HFFc6 (cell line): ENCODE results near the gene SPATA20. TPM values are rescaled to one million over a fixed set of nuclear protein-coding genes. Genes with fewer than 3 reads are reported as not detected.

Experiments used
- DNase-seq: peaks from one replicate; pipeline ENCODE4 v3.0.0-alpha.2; 2018
- H3K27ac Mint-ChIP-seq: 2 replicates; pipeline ENCODE4 v1.8.0; 2020; ENCODE audit warnings: mild to moderate bottlenecking, mixed read lengths
- H3K27me3 Mint-ChIP-seq: 2 replicates; pipeline ENCODE4 v1.8.0; 2021; ENCODE audit warnings: mild to moderate bottlenecking, moderate library complexity, mixed read lengths; ENCODE audit not compliant: insufficient read depth
- H3K36me3 Mint-ChIP-seq: 2 replicates; pipeline ENCODE4 v1.8.0; 2021; ENCODE audit warnings: low read depth, mixed read lengths
- H3K4me1 Mint-ChIP-seq: 2 replicates; pipeline ENCODE4 v1.8.0; 2020; ENCODE audit warnings: low read depth, mixed read lengths
- H3K4me3 Mint-ChIP-seq: 2 replicates; pipeline ENCODE4 v1.8.0; 2020; ENCODE audit warnings: mild to moderate bottlenecking, moderate library complexity, mixed read lengths
- H3K9me3 Mint-ChIP-seq: 2 replicates; pipeline ENCODE4 v1.8.0; 2020; ENCODE audit warnings: mild to moderate bottlenecking, mixed read lengths
- CTCF ChIP-seq: fragments of 200-600 bp; sonication (generic); IDR thresholded peaks from 2 replicates; pipeline ENCODE4 v1.5.0; 2021; ENCODE audit warnings: antibody characterized with exemption, mild to moderate bottlenecking
- total RNA-seq, 6 experiments: library from RNA; stranded (reverse); fragmentation: NEBNext Ultra II Directional; extraction: Animal tissue kit (Norgen Biotek cat#: 25700); gene quantifications; 2 replicates in 1 of 6; 3 replicates in 5 of 6; pipeline ENCODE4 v1.2.3, GENCODE V29; 2021

Gene SPATA20
- total RNA-seq, 6 experiments from 2014 or later: 53.4 to 71.2 (median 62.6) TPM

GRCh38 chr17:50551433-50551815 lies 4.5 kb downstream of the SPATA20 start:
- H3K4me3 Mint-ChIP-seq: no peak overlapping the region
- H3K27me3 Mint-ChIP-seq: no peaks in the 10 kb centered on the region; the same call in 1 of the 2 replicates

GRCh38 chr17:50551884-50552283 lies 4.9 kb downstream of the SPATA20 start:
- no peak overlapping the region for H3K27ac Mint-ChIP-seq
- DNase-seq: no peak
- no peak for TF ChIP-seq CTCF
- 0 out of 2 replicates have a peak, but pooled peaks cover 9% of the 10 kb centered on the region for H3K4me1 Mint-ChIP-seq
- H3K27me3 Mint-ChIP-seq: no peaks in the 10 kb centered on the region; the same call in 1 of the 2 replicates
- H3K36me3 Mint-ChIP-seq: no peaks in the 10 kb centered on the region
- no peaks in the 10 kb centered on the region for H3K9me3 Mint-ChIP-seq
- no peak overlapping the region for H3K4me3 Mint-ChIP-seq

More at GRCh38 chr17:50551433-50551815, 4.5 kb downstream of the SPATA20 start:
- TF ChIP-seq CTCF: no peak
- H3K36me3 Mint-ChIP-seq: no peaks in the 10 kb centered on the region
- H3K4me1 Mint-ChIP-seq: 0 out of 2 replicates have a peak, but pooled peaks cover 12% of the 10 kb centered on the region
- no peaks in the 10 kb centered on the region for H3K9me3 Mint-ChIP-seq
- H3K27ac Mint-ChIP-seq: no peak overlapping the region
- DNase-seq: no peak

- Mint-ChIP-seq H3K36me3 (no peaks in the 10 kb centered on the region), H3K27me3 (peaks cover 11% of the 10 kb centered on the region), H3K4me3 (no peak overlapping the region), H3K27ac (no peak overlapping the region), H3K4me1 (no peaks in the 10 kb centered on the region; the same call in 1 of the 2 replicates), H3K9me3 (no peaks in the 10 kb centered on the region)
- no peak for TF ChIP-seq CTCF
- DNase-seq: no peak
Measured at GRCh38 chr17:50554201-50554600, 7.2 kb downstream of the SPATA20 start.

GRCh38 chr17:50556803-50557202 lies 9.8 kb downstream of the SPATA20 start:
- no peak for TF ChIP-seq CTCF
- H3K36me3 Mint-ChIP-seq: no peaks in the 10 kb centered on the region
- H3K27me3 Mint-ChIP-seq: peaks cover 18% of the 10 kb centered on the region

GRCh38 chr17:50557630-50558029 lies 10.7 kb downstream of the SPATA20 start:
- Mint-ChIP-seq H3K36me3 (no peaks in the 10 kb centered on the region), H3K4me1 (peaks cover 6% of the 10 kb centered on the region; the same call in 1 of the 2 replicates), H3K27me3 (peaks cover 24% of the 10 kb centered on the region), H3K9me3 (no peaks in the 10 kb centered on the region), H3K4me3 (no peak overlapping the region), H3K27ac (no peak overlapping the region)
- no peak for DNase-seq
- TF ChIP-seq CTCF: no peak

More at GRCh38 chr17:50556803-50557202, 9.8 kb downstream of the SPATA20 start:
- Mint-ChIP-seq H3K27ac (no peak overlapping the region), H3K9me3 (no peaks in the 10 kb centered on the region), H3K4me3 (no peak overlapping the region), H3K4me1 (no peaks in the 10 kb centered on the region; the same call in 1 of the 2 replicates)
- DNase-seq: no peak
